HG02885 (cell line): ENCODE results near the gene KIAA1614.
"Not testable (repeated sequence)": the region's sequence is repeated elsewhere in the genome, so short reads cannot be mapped to it uniquely, and the experiment has no call there.

Source experiments
- ATAC-seq: cut with Tn5 transposase; IDR thresholded peaks from one replicate; pipeline ENCODE4 v1.9.1; 2021; ENCODE audit warnings: mild to moderate bottlenecking; ENCODE audit not compliant: unreplicated experiment, poor library complexity

The KIAA1614 gene

GRCh38 chr1:180956028-180956640 lies 43.4 kb downstream of the KIAA1614 start:
- ATAC-seq: no peak

- not testable (repeated sequence) for ATAC-seq
Observed at GRCh38 chr1:180959620-180960019, 46.9 kb downstream of the KIAA1614 start.

- ATAC-seq: no peak
Observed at GRCh38 chr1:180961622-180962021, 48.9 kb downstream of the KIAA1614 start.

- no peak for ATAC-seq
Observed at GRCh38 chr1:180962178-180962577, 49.5 kb downstream of the KIAA1614 start.

- ATAC-seq: no peak
Observed at GRCh38 chr1:180964056-180964455, 51.4 kb downstream of the KIAA1614 start.

- no peak for ATAC-seq
Observed at GRCh38 chr1:180964595-180964994, 51.9 kb downstream of the KIAA1614 start.

- no peak for ATAC-seq
Observed at GRCh38 chr1:180966312-180966711, 53.6 kb downstream of the KIAA1614 start.

GRCh38 chr1:180966744-180967536 lies 54.2 kb downstream of the KIAA1614 start:
- no peak for ATAC-seq

GRCh38 chr1:180967558-180967957 lies 54.9 kb downstream of the KIAA1614 start:
- ATAC-seq: no peak

- not testable (repeated sequence) for ATAC-seq
Observed at GRCh38 chr1:180968834-180969233, 56.1 kb downstream of the KIAA1614 start.

GRCh38 chr1:180969434-180969833 lies 56.7 kb downstream of the KIAA1614 start:
- ATAC-seq: no peak

GRCh38 chr1:180970333-180971079 lies 57.8 kb downstream of the KIAA1614 start:
- ATAC-seq: no peak

GRCh38 chr1:180971273-180971997 lies 58.7 kb downstream of the KIAA1614 start:
- no peak for ATAC-seq

GRCh38 chr1:180973369-180973768 lies 60.7 kb downstream of the KIAA1614 start:
- ATAC-seq: no peak

GRCh38 chr1:180974236-180974635 lies 61.5 kb downstream of the KIAA1614 start:
- no peak for ATAC-seq

- no peak for ATAC-seq
Observed at GRCh38 chr1:180975551-180975950, 62.9 kb downstream of the KIAA1614 start.

GRCh38 chr1:180976191-180976590 lies 63.5 kb downstream of the KIAA1614 start:
- ATAC-seq: no peak

- no peak for ATAC-seq
Observed at GRCh38 chr1:180976732-180977357, 64.1 kb downstream of the KIAA1614 start.

- peak; percentile 94 for ATAC-seq
Observed at GRCh38 chr1:180981596-180982387, 69.1 kb downstream of the KIAA1614 start.
